Psoas muscle (tissue), 8 donors: ENCODE results near the gene SGPL1. TPM values are rescaled to one million over a fixed set of nuclear protein-coding genes. Genes with fewer than 3 reads are reported as not detected.

Experiments
- ATAC-seq, 4 donors: fragments of 200-7000 bp; cut with Tn5 transposase; one replicate each; pipeline ENCODE4 v1.9.1; 2020; ENCODE audit warnings: moderate library complexity in 3 of 4, mild to moderate bottlenecking in 2 of 4
- DNase-seq, 2 donors: peaks; one replicate each; pipeline ENCODE4 v3.0.0-alpha.2; 2020
- H3K27ac ChIP-seq: fragments of 200-600 bp; one replicate; pipeline ENCODE4 v1.8.0; 2022
- H3K27me3 ChIP-seq, 3 donors: fragments of 200-600 bp in 1 of 3; one replicate each; pipeline versions ENCODE4 v1.6.1 to v1.8.0; 2013 to 2022; ENCODE audit warnings: low read length in 2 of 3, mild to moderate bottlenecking in 2 of 3, moderate library complexity in 1 of 3; ENCODE audit not compliant: insufficient read depth in 3 of 3
- H3K36me3 ChIP-seq, 2 donors: fragments of 200-600 bp in 1 of 2; one replicate each; pipeline versions ENCODE4 v1.6.1 to v1.8.0; 2013 to 2022; ENCODE audit warnings: low read depth in 1 of 2, mild to moderate bottlenecking in 1 of 2, moderate library complexity in 1 of 2; ENCODE audit not compliant: insufficient read depth in 1 of 2
- H3K4me1 ChIP-seq: fragments of 200-600 bp; one replicate; pipeline ENCODE4 v1.8.0; 2022
- H3K4me3 ChIP-seq: fragments of 200-600 bp; one replicate; pipeline ENCODE4 v1.8.0; 2022; ENCODE audit warnings: mild to moderate bottlenecking
- H3K9me3 ChIP-seq: fragments of 200-600 bp; one replicate; pipeline ENCODE4 v1.8.0; 2022
- CTCF ChIP-seq: fragments of 200-600 bp; IDR thresholded peaks from one replicate; pipeline ENCODE4 v1.8.0; 2022; ENCODE audit warnings: antibody characterized with exemption
- WGBS, 3 donors: extraction: QIAGEN DNeasy Blood & Tissue Kit; methylation state at CpG; one replicate each; pipeline versions ENCODE4 v1.1.6 to v1.1.7; 2013; 5-methylcytosine and 5-hydroxymethylcytosine counted together
- intact Hi-C, 2 donors: fragments of 100-400 bp; cut with DNase I; formaldehyde crosslinking; loops; one replicate each; pipeline versions ENCODE4 v1.11.0 to v1.14.2; 2022
- polyA plus RNA-seq, 3 donors: library from polyadenylated mRNA; stranded (reverse); fragments of 200-250 nt; gene quantifications; one replicate each; pipeline ENCODE4 v1.2.3, GENCODE V29; 2013
- total RNA-seq, 4 donors: library from RNA; stranded (reverse); fragmentation: NEBNext Ultra II Directional in 2 of 4; extraction: Animal tissue kit (Norgen Biotek cat#: 25700) in 2 of 4; gene quantifications; one replicate each; pipeline versions ENCODE4 v1.2.1 to v1.2.4, GENCODE V29; 2021 to 2023
- donor health status: healthy with polysubstance abuse.
- donor health status: DM: no; HTN: no; CAD: no; lungs with moderate emphysema.
- donor health status: Bipolar disorder and iron deficiency.
- donor health status: healthy.
- donor health status: DM: yes; HTN: yes; CAD: no.
- donor health status: DM: no; HTN: no; CAD: no.
- donor health status: DM: no; HTN: no; CAD: no.
- donor health status: DM: yes; HTN: yes; CAD: no.

Gene SGPL1
- total and polyA plus RNA-seq, 7 donors = 3.7 to 15.1 (median 9.5) TPM

- DNase-seq (no peak), ATAC-seq (no peak)
- WGBS, 3 donors = 94 to 99% (median 94%) methylated on average over 2 of the region's 2 CpGs
- intact Hi-C loops = no loop called here
- Histone ChIP-seq H3K27me3 (no peaks in the 10 kb centered on the region), H3K9me3 (no peaks in the 10 kb centered on the region), H3K4me3 (no peak overlapping the region), H3K36me3 (peaks cover 5 to 26% of the 10 kb centered on the region in 2 donors), H3K4me1 (peaks cover 10% of the 10 kb centered on the region), H3K27ac (no peak overlapping the region)
- TF ChIP-seq CTCF = no peak
Observed at GRCh38 chr10:70843776-70844489, 28.2 kb downstream of the SGPL1 start.

GRCh38 chr10:70845256-70845655, 29.5 kb downstream of the SGPL1 start:
- intact Hi-C loops = no loop called here
- DNase-seq (no peak), ATAC-seq (no peak)
- H3K27ac ChIP-seq = no peak overlapping the region
- no peaks in the 10 kb centered on the region for H3K27me3 ChIP-seq
- H3K36me3 ChIP-seq = peaks cover 8 to 26% of the 10 kb centered on the region in 2 donors
- no peak overlapping the region for H3K4me3 ChIP-seq
- no peak for TF ChIP-seq CTCF
- no peaks in the 10 kb centered on the region for H3K9me3 ChIP-seq
- peaks cover 10% of the 10 kb centered on the region for H3K4me1 ChIP-seq
- WGBS, 3 donors = 89 to 96% (median 95%) methylated on average over 2 of the region's 2 CpGs

- no peaks in the 10 kb centered on the region for H3K9me3 ChIP-seq
- DNase-seq (no peak), ATAC-seq (no peak)
- peaks cover 8 to 26% of the 10 kb centered on the region in 2 donors for H3K36me3 ChIP-seq
- H3K27me3 ChIP-seq = no peaks in the 10 kb centered on the region
- 91 to 94% (median 94%) methylated on average over 1 of the region's 1 CpG for WGBS, 3 donors
- intact Hi-C loops = no loop called here
- TF ChIP-seq CTCF = no peak
- no peak overlapping the region for H3K4me3 ChIP-seq
- H3K27ac ChIP-seq = no peak overlapping the region
- peaks cover 10% of the 10 kb centered on the region for H3K4me1 ChIP-seq
Observed at GRCh38 chr10:70845816-70846215, 30.1 kb downstream of the SGPL1 start.

- H3K36me3 ChIP-seq = peaks cover 8 to 30% of the 10 kb centered on the region in 2 donors
- no peak for DNase-seq
- WGBS, 3 donors = 67 to 80% (median 76%) methylated on average over 2 of the region's 2 CpGs
- intact Hi-C loops = no loop called here
- no peak for ATAC-seq
- no peak overlapping the region for H3K4me3 ChIP-seq
- H3K4me1 ChIP-seq = peaks cover 10% of the 10 kb centered on the region
- no peak for TF ChIP-seq CTCF
- no peaks in the 10 kb centered on the region for H3K27me3 ChIP-seq
- no peak overlapping the region for H3K27ac ChIP-seq
- no peaks in the 10 kb centered on the region for H3K9me3 ChIP-seq
Observed at GRCh38 chr10:70846795-70847194, 31.0 kb downstream of the SGPL1 start.
